Measurements from ENCODE around the gene SLC4A11.
"Not testable (repeated sequence)": the region's sequence is repeated elsewhere in the genome, so short reads cannot be mapped to it uniquely, and the experiment has no call there.

The SLC4A11 gene

DNA sequence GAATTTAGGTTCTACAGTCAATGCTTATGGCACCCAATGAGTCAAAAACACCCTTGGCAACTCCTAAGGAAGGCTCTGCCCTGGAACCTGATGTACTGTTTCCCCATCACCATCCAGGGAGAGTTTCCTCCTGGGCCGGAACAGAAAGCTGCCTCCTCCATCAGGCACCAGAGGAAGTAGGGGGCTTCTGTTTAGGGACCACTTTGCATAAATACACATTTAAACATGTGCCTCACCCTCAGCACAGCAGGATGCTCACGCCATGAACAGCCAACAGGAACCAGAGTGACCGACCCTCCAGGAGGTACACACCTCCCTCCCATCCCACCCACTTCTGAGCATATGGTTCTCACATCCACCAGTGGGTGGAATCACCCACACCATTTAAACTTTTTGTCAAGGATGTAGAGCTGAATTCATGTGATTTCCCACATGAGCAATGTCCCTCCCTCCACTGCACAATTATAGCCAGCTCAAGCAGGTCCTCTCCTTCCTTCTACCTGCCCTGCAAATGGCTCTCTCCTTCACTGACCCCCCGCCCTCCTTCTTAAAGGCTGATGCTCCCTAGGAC, 49.3 kb downstream of the SLC4A11 start:
- DNase-seq (ENCODE audit: extremely low read depth, low read depth) = no peak
- TF ChIP-seq, protein P1, sequence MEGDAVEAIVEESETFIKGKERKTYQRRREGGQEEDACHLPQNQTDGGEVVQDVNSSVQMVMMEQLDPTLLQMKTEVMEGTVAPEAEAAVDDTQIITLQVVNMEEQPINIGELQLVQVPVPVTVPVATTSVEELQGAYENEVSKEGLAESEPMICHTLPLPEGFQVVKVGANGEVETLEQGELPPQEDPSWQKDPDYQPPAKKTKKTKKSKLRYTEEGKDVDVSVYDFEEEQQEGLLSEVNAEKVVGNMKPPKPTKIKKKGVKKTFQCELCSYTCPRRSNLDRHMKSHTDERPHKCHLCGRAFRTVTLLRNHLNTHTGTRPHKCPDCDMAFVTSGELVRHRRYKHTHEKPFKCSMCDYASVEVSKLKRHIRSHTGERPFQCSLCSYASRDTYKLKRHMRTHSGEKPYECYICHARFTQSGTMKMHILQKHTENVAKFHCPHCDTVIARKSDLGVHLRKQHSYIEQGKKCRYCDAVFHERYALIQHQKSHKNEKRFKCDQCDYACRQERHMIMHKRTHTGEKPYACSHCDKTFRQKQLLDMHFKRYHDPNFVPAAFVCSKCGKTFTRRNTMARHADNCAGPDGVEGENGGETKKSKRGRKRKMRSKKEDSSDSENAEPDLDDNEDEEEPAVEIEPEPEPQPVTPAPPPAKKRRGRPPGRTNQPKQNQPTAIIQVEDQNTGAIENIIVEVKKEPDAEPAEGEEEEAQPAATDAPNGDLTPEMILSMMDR (IDR thresholded peaks at IDR 0.05; ENCODE audit: low read depth, low read length) = no peak

DNA sequence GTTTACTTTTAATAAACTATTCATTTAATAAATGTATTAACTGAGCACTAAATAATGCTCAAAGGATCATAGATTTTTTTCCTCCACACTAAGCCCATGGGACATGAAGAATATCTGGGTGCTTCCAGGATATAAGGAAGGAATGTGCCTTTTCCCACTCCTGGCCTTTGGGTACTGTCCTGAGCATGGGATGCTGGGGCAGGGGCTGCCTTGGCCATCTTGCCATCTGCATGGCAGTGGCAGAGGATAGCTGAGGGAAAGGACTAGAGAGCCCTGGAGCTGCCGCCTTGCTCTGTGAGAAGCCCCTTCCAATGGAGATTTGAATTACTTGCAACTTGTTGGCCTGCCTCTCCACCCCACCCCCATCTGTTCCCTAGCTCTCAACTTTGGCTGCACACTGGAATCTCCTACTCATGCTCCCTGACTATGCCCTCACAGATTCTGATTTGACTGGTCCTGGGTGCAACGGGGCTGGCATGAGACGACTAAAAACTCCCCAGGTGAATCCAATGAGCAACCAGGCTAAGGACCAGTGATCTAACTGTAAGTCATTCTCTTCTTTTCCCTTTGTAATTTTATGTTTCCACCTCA, 50.1 kb downstream of the SLC4A11 start:
- TF ChIP-seq, protein P1 (IDR thresholded peaks at IDR 0.05; ENCODE audit: low read depth, low read length) = no peak
- no peak for DNase-seq (ENCODE audit: extremely low read depth, low read depth)

DNA sequence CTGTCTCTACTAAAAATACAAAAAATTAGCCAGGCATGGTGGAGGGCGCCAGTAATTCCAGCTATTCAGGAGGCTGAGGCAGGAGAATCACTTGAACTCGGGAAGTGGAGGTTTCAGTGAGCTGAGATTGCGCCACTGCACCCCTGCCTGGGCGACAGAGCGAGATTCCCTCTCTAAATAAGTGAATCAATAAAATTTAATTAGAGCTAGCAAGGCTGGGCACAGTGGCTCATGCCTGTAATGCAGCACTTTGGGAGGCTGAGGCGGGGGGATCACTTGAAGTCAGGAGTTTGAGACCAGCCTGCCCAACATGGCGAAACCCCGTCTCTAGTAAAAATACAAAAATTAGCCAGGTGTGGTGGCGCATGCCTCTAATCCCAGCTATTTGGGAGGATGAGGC, 51.1 kb downstream of the SLC4A11 start:
- not testable (repeated sequence) for DNase-seq (ENCODE audit: extremely low read depth, low read depth)

DNA sequence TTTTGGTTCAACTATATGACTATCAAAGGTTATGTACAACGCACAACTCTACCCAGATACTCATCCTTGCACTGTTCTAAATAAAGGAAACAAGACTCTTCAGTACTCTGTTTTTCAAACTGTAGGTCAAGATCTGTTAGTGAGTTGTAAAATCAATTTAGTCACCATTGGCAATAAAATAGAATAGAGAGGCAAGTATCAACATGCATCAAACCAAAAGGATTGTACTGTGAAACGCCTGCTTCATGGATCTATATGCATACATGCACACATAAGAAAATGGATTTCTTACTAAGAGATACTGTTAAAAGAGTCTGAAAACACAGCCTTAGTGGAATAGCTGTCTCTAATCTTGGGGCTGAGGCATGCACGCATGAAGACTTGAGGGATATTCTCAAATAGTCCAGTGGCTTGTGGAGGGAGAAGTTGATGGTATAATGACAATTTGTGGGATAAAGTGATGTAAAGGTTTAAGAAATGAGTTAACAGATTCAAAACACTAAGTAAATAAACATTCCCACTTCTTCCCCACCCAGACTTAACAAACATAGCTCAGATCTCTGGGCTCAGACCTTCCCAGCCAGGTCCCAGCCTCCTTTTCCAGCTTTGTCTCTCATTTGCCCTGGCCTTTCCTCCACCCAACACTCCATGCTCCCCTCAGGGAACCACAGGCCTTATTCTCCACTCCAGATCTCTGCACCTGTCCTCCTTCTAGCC, 54.9 kb downstream of the SLC4A11 start:
- TF ChIP-seq, protein P1 (IDR thresholded peaks at IDR 0.05; ENCODE audit: low read depth, low read length) = no peak
- DNase-seq (ENCODE audit: extremely low read depth, low read depth) = no peak

DNA sequence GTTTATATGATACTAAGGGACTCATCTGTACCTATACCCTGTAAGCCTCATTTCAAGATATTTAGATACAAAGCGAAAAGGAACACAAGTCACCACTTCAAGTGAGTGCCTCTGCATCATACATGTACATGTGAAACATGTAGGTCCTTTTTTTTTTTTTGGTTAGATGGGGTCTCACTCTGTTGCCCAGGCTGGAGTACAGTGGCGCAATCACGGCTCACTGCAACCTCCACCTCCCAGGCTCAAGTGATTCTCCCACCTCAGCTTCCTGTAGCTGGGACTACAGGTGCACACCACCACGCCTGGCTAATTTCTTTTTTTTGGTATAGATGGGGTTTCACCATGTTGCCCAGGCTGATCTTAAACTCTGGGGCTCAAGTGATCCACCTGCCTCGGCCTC, 56.6 kb downstream of the SLC4A11 start:
- not testable (repeated sequence) for DNase-seq (ENCODE audit: extremely low read depth, low read depth)

DNA sequence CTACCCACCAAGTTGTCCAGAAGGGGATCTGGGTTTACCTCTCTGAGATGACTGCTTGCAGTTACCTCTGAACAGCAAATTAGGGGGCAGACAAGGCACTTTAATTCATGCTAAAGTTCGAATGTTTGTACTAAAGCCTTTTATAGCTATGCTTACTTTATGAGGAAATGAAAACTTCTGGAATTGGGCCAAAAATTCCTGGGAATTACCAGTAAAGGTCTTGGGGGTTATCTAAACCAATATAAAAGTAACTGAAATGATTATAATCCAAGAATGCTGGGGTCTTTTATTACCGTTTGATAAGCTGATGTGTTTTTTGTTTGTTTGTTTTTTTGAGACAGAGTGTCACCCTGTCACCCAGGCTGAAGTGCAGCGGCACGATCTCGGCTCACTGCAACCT, 57.7 kb downstream of the SLC4A11 start:
- TF ChIP-seq, protein P1 (IDR thresholded peaks at IDR 0.05; ENCODE audit: low read depth, low read length) = no peak
- no peak for DNase-seq (ENCODE audit: extremely low read depth, low read depth)

DNA sequence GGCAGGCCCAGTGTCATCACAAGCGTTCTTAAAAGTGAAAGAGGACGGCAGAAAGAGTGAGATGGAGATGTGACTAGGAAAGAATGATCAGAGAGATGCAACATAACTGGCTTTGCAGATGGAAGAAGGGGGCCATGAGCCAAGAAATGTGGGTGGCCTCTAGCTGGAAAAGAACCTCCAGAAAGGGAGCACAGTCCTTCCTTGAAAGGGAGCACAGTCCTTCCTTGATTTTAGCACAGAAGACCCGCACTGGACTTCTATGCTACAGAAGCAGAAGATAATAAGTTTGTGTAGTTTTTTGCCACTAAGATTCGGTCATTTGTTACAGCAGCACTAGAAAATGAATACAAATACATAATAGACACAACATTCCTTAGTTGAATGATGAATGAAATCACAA, 58.7 kb downstream of the SLC4A11 start:
- DNase-seq (ENCODE audit: extremely low read depth, low read depth) = no peak
- TF ChIP-seq, protein P1 (IDR thresholded peaks at IDR 0.05; ENCODE audit: low read depth, low read length) = no peak

DNA sequence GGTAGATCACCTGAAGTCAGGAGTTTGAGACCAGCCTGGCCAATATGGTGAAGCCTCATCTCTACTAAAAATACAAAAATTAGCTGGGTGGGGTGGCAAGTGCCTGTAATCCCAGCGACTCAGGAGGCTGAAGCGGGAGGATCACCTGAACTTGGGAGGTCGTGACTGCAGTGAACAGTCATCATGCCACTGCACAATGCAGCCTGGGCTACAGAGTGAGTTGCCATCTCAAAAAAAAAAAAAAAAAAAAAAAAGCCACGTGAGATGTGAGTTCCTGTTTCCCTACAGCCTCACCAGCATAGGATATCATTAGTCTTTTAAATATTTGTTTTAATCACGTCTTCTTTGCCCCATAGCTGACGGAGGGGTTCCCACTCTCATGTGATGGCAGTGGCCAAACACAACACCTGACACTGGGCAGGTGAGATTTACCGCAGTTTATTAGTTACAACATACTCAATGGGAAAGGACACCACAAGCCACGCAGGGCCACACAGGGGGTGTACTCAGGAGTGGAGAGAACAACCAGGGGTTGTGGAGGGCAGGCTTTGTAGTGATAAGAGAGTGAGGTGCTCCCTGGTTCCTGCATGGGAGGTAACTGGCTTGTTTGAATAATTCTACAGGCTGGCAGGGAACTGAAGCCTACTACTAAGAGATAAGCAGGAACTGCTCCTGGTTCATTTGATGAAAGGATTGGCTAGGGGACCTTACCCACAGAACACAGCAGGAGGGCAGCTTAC, 61.1 kb downstream of the SLC4A11 start:
- no peak for DNase-seq (ENCODE audit: extremely low read depth, low read depth)
- TF ChIP-seq, protein P1 (IDR thresholded peaks at IDR 0.05; ENCODE audit: low read depth, low read length) = no peak
